CD4-positive, alpha-beta T cell (primary cell): ENCODE measurements around the gene ADAMTS18. TPM values are rescaled to one million over a fixed set of nuclear protein-coding genes. Genes with fewer than 3 reads are reported as not detected.

Experiments
- ATAC-seq: fragments of 200-7000 bp; cut with Tn5 transposase; one replicate; pipeline ENCODE4 v1.10.0; 2022; ENCODE audit warnings: mild to moderate bottlenecking; ENCODE audit not compliant: poor library complexity
- CTCF ChIA-PET: fragments of 350-600 bp; sonication (Branson Sonifier 250); formaldehyde crosslinking; loops from one replicate; lab custom pipeline; 2021; ENCODE audit warnings: antibody characterized with exemption, inconsistent platforms; lab: Charles Lee
- POLR2A ChIA-PET: fragments of 350-600 bp; sonication (Branson Sonifier 250); formaldehyde crosslinking; loops from one replicate; lab custom pipeline; 2021; ENCODE audit warnings: antibody characterized with exemption, inconsistent platforms; lab: Charles Lee
- DNase-seq, 14 experiments: peaks; one replicate each; pipeline ENCODE4 v3.0.0-alpha.2; 2013 to 2020; ENCODE audit warnings: mixed read lengths in 2 of 14
- H3K27ac ChIP-seq, 2 donors: one replicate each; pipeline versions ENCODE4 v1.5.1 to v1.7.0; 2013; ENCODE audit warnings: low read length in 2 of 2, low read depth in 1 of 2, mild to moderate bottlenecking in 1 of 2
- H3K27me3 ChIP-seq, 2 experiments: 1 replicate in 1 of 2; 2 replicates in 1 of 2; pipeline versions ENCODE4 v1.6.1 to v1.7.0; 2013; ENCODE audit warnings: low read length in 2 of 2, control low read depth in 1 of 2, mild to moderate bottlenecking in 1 of 2, moderate library complexity in 1 of 2; ENCODE audit not compliant: insufficient read depth in 2 of 2, control insufficient read depth in 1 of 2
- H3K36me3 ChIP-seq: one replicate; pipeline ENCODE4 v1.6.1; 2013; ENCODE audit warnings: low read length, control low read depth; ENCODE audit not compliant: insufficient read depth
- H3K4me1 ChIP-seq: one replicate; pipeline ENCODE4 v1.6.1; 2013; ENCODE audit warnings: low read length, control low read depth; ENCODE audit not compliant: insufficient read depth
- H3K4me3 ChIP-seq: one replicate; pipeline ENCODE4 v1.5.1; 2013; ENCODE audit warnings: mild to moderate bottlenecking, low read length, moderate library complexity
- H3K9me3 ChIP-seq, 2 experiments: 1 replicate in 1 of 2; 2 replicates in 1 of 2; pipeline versions ENCODE4 v1.6.1 to v1.7.0; 2013; ENCODE audit warnings: low read length in 2 of 2, mild to moderate bottlenecking in 2 of 2, control low read depth in 1 of 2, moderate library complexity in 1 of 2; ENCODE audit not compliant: control insufficient read depth in 1 of 2, insufficient read depth in 1 of 2
- H3K27ac Mint-ChIP-seq: one replicate; pipeline ENCODE4 v1.8.0; 2020; ENCODE audit warnings: mixed read lengths
- H3K27me3 Mint-ChIP-seq: one replicate; pipeline ENCODE4 v1.8.0; 2021; ENCODE audit warnings: mixed read lengths
- H3K36me3 Mint-ChIP-seq: one replicate; pipeline ENCODE4 v1.8.0; 2021; ENCODE audit warnings: low read depth, mixed read lengths
- H3K4me1 Mint-ChIP-seq: one replicate; pipeline ENCODE4 v1.8.0; 2021; ENCODE audit warnings: low read depth, mixed read lengths
- H3K4me3 Mint-ChIP-seq: one replicate; pipeline ENCODE4 v1.8.0; 2020; ENCODE audit warnings: mild to moderate bottlenecking, mixed read lengths
- H3K9me3 Mint-ChIP-seq: one replicate; pipeline ENCODE4 v1.8.0; 2020; ENCODE audit warnings: mixed read lengths
- CTCF ChIP-seq: fragments of 200-600 bp; IDR thresholded peaks from one replicate; pipeline ENCODE4 v1.8.0; 2022; ENCODE audit warnings: antibody characterized with exemption, mild to moderate bottlenecking
- intact Hi-C, 2 experiments: fragments of 100-400 bp; cut with DNase I in 1 of 2; cut with micrococcal nuclease in 1 of 2; formaldehyde crosslinking; loops; one replicate each; pipeline versions ENCODE4 v1.15.1 to v1.9.0; 2023 to 2025; cut with DNase I, micrococcal nuclease
- total RNA-seq, 174 experiments: library from RNA in 2 of 174; stranded (reverse) in 2 of 174; gene quantifications; one replicate each; pipeline ENCODE4 v1.2.3 and lab custom pipeline; 2021 to 2026

The ADAMTS18 gene
- total RNA-seq, 2 experiments from 2014 or later = not detected

- TF ChIP-seq CTCF = no peak
- Mint-ChIP-seq H3K4me1 (no peaks in the 10 kb centered on the region), H3K9me3 (no peaks in the 10 kb centered on the region), H3K4me3 (no peak overlapping the region), H3K27me3 (peaks cover 33% of the 10 kb centered on the region), H3K36me3 (no peaks in the 10 kb centered on the region), H3K27ac (no peak overlapping the region)
- no peak for DNase-seq
- no peak overlapping the region for H3K4me3 ChIP-seq
- intact Hi-C loops = no loop called here
- H3K9me3 ChIP-seq = no peaks in the 10 kb centered on the region
- no peaks in the 10 kb centered on the region for H3K36me3 ChIP-seq
- ChIA-PET POLR2A (no interaction called here), CTCF (no interaction called here)
- H3K27me3 ChIP-seq = peaks cover 2 to 4% of the 10 kb centered on the region in 2 experiments
- H3K4me1 ChIP-seq = no peaks in the 10 kb centered on the region
- no peak for ATAC-seq
- no peak overlapping the region for H3K27ac ChIP-seq
Observed at GRCh38 chr16:77402672-77403071, 32.2 kb downstream of the ADAMTS18 start.

GRCh38 chr16:77402118-77402517 is 32.7 kb downstream of the ADAMTS18 start:
- POLR2A ChIA-PET = no interaction called here
- no peaks in the 10 kb centered on the region for H3K9me3 ChIP-seq
- TF ChIP-seq CTCF = no peak
- no peak for DNase-seq
- no peaks in the 10 kb centered on the region for H3K4me1 ChIP-seq
- Mint-ChIP-seq H3K27me3 (peaks cover 36% of the 10 kb centered on the region), H3K4me1 (no peaks in the 10 kb centered on the region), H3K9me3 (no peaks in the 10 kb centered on the region), H3K27ac (no peak overlapping the region), H3K4me3 (no peak overlapping the region), H3K36me3 (no peaks in the 10 kb centered on the region)
- intact Hi-C loops = no loop called here
- H3K27me3 ChIP-seq = peaks cover 2 to 4% of the 10 kb centered on the region in 2 experiments
- ATAC-seq = no peak
- CTCF ChIA-PET = no interaction called here
- no peak overlapping the region for H3K27ac ChIP-seq
- no peaks in the 10 kb centered on the region for H3K36me3 ChIP-seq
- H3K4me3 ChIP-seq = no peak overlapping the region

- ATAC-seq (no peak), DNase-seq (no peak)
- Mint-ChIP-seq H3K9me3 (no peaks in the 10 kb centered on the region), H3K27ac (no peak overlapping the region), H3K4me1 (no peaks in the 10 kb centered on the region), H3K4me3 (no peak overlapping the region), H3K36me3 (no peaks in the 10 kb centered on the region), H3K27me3 (peaks cover 32% of the 10 kb centered on the region)
- Histone ChIP-seq H3K9me3 (no peaks in the 10 kb centered on the region), H3K27me3 (peaks cover 0 to 2% of the 10 kb centered on the region in 2 experiments), H3K36me3 (no peaks in the 10 kb centered on the region), H3K27ac (no peak overlapping the region), H3K4me1 (no peaks in the 10 kb centered on the region), H3K4me3 (no peak overlapping the region)
- POLR2A ChIA-PET = no interaction called here
- no peak for TF ChIP-seq CTCF
- intact Hi-C loops = no loop called here
- CTCF ChIA-PET = no interaction called here
Observed at GRCh38 chr16:77399546-77399945, 35.3 kb downstream of the ADAMTS18 start.
